HepG2 (cell line): ENCODE data around the gene HMCN1. TPM values are rescaled to one million over a fixed set of nuclear protein-coding genes. Genes with fewer than 3 reads are reported as not detected.

Source experiments
- ATAC-seq: fragments of 200-7000 bp; cut with Tn5 transposase; 3 replicates; pipeline ENCODE4 v1.9.1; 2020; ENCODE audit warnings: mild to moderate bottlenecking, moderate library complexity
- BruUV-seq: library from RNA; stranded (reverse); fragments of 400-500 nt; replicated peaks from 2 replicates; lab custom pipeline; 2021; lab: Mats Ljungman, UMichigan
- CTCF ChIA-PET: fragments of 300-600 bp; formaldehyde crosslinking; extraction: SDS; loops from one replicate; lab custom pipeline; 2021; ENCODE audit warnings: low total read pairs, inconsistent platforms, low intra/inter-chr PET ratio; lab: Yijun Ruan, JAX
- POLR2A ChIA-PET: fragments of 350-600 bp; sonication (Branson Sonifier 250); formaldehyde crosslinking; loops from one replicate; lab custom pipeline; 2020; ENCODE audit warnings: antibody characterized with exemption, inconsistent platforms; lab: Yijun Ruan, JAX
- DNase-seq: peaks from one replicate; pipeline ENCODE4 v3.0.0-alpha.2; 2015; ENCODE audit warnings: low spot score
- FAIRE-seq: peaks from 3 replicates; lab custom pipeline; 2011; peaks lifted over from hg19 to GRCh38; lab: Jason Lieb, UNC
- H2AFZ ChIP-seq: one replicate; pipeline ENCODE4 v1.6.1; 2011; ENCODE audit warnings: low read length, inconsistent platforms
- H3K27ac ChIP-seq: fragments of 300-600 bp; 3 replicates; pipeline ENCODE4 v1.8.0; 2011; ENCODE audit warnings: mixed run types, mild to moderate bottlenecking, mixed read lengths, low read length, inconsistent platforms; ENCODE audit not compliant: insufficient read depth; ENCODE audit errors: extremely low read length
- H3K27me3 ChIP-seq, 2 experiments: fragments of 200-600 bp in 1 of 2; 2 replicates in 1 of 2; 3 replicates in 1 of 2; pipeline versions ENCODE4 v1.6.0 to v1.8.0; 2011; ENCODE audit warnings: low read length in 2 of 2, mild to moderate bottlenecking in 2 of 2, moderate library complexity in 2 of 2, inconsistent platforms in 1 of 2; ENCODE audit not compliant: insufficient read depth in 2 of 2, control insufficient read depth in 1 of 2
- H3K36me3 ChIP-seq, 2 experiments: fragments of 200-600 bp in 1 of 2; replicated peaks in 1 of 2; 2 replicates in 1 of 2; 3 replicates in 1 of 2; pipeline versions ENCODE4 v1.5.1 to v1.8.0; 2011; ENCODE audit warnings: low read length in 2 of 2, inconsistent platforms in 1 of 2; ENCODE audit not compliant: insufficient read depth in 2 of 2, control insufficient read depth in 1 of 2
- H3K4me1 ChIP-seq: 2 replicates; pipeline ENCODE4 v1.5.1; 2012; ENCODE audit warnings: low read length, inconsistent platforms; ENCODE audit not compliant: insufficient read depth
- H3K4me2 ChIP-seq: 2 replicates; pipeline ENCODE4 v1.6.0; 2011; ENCODE audit warnings: low read depth, low read length, inconsistent platforms
- H3K4me3 ChIP-seq, 3 experiments: fragments of 200-600 bp in 1 of 3; sonication (generic), shearing (Covaris generic) in 1 of 3; replicated peaks in 1 of 3; 2 replicates each; pipeline ENCODE4 v1.5.1; 2011 to 2016; ENCODE audit warnings: low read length in 3 of 3, inconsistent platforms in 2 of 3, low read depth in 2 of 3, mild to moderate bottlenecking in 2 of 3, control low read depth in 1 of 3, mixed read lengths in 1 of 3; ENCODE audit not compliant: insufficient read depth in 1 of 3
- H3K79me2 ChIP-seq: one replicate; pipeline ENCODE4 v1.6.1; 2011; ENCODE audit warnings: low read length, inconsistent platforms; ENCODE audit not compliant: insufficient read depth
- H3K9ac ChIP-seq: 2 replicates; pipeline ENCODE4 v1.6.0; 2011; ENCODE audit warnings: mild to moderate bottlenecking, low read depth, low read length, inconsistent platforms; ENCODE audit not compliant: insufficient read depth
- H3K9me3 ChIP-seq: 2 replicates; pipeline ENCODE4 v1.5.1; 2012; ENCODE audit warnings: mild to moderate bottlenecking, low read length
- H4K20me1 ChIP-seq: 2 replicates; pipeline ENCODE4 v1.6.0; 2011; ENCODE audit warnings: inconsistent platforms, mild to moderate bottlenecking, low read length, moderate library complexity; ENCODE audit not compliant: insufficient read depth
- HOXA5 ChIP-seq: sonication (generic); formaldehyde crosslinking; IDR thresholded peaks from 2 replicates; pipeline ENCODE4 v1.4.0; 2020; ENCODE audit warnings: missing genetic modification reagents
- NFIB ChIP-seq: sonication (generic); formaldehyde crosslinking; IDR thresholded peaks from 2 replicates; pipeline ENCODE4 v1.9.0; 2021; ENCODE audit warnings: missing genetic modification reagents, mild to moderate bottlenecking, borderline replicate concordance
- NKX3-1 ChIP-seq: sonication (generic); formaldehyde crosslinking; IDR thresholded peaks from 2 replicates; pipeline ENCODE4 v1.5.0; 2020; ENCODE audit warnings: missing genetic modification reagents
- REXO4 ChIP-seq: sonication (generic); formaldehyde crosslinking; IDR thresholded peaks from 2 replicates; pipeline ENCODE4 v1.8.0; 2022; ENCODE audit warnings: missing genetic modification reagents, mild to moderate bottlenecking, borderline replicate concordance
- RFXAP ChIP-seq: sonication (generic); formaldehyde crosslinking; IDR thresholded peaks from 2 replicates; pipeline ENCODE4 v1.4.0; 2020; ENCODE audit warnings: missing genetic modification reagents, borderline replicate concordance
- TEAD2 ChIP-seq: sonication (generic); formaldehyde crosslinking; IDR thresholded peaks from 2 replicates; pipeline ENCODE4 v1.9.0; 2021; ENCODE audit warnings: missing genetic modification reagents
- U2AF2 ChIP-seq: fragments of 200-400 bp; formaldehyde crosslinking; IDR thresholded peaks from 2 replicates; pipeline ENCODE4 v1.6.1; 2017; ENCODE audit warnings: low read depth, mild to moderate bottlenecking, low read length
- YEATS4 ChIP-seq: sonication (generic); formaldehyde crosslinking; IDR thresholded peaks from 2 replicates; pipeline ENCODE4 v1.4.0; 2020; ENCODE audit warnings: missing genetic modification reagents, borderline replicate concordance
- ZBTB3 ChIP-seq: sonication (generic); formaldehyde crosslinking; IDR thresholded peaks from 2 replicates; pipeline ENCODE4 v1.4.0; 2020; ENCODE audit warnings: low read depth, mild to moderate bottlenecking, moderate library complexity, missing genetic modification reagents, borderline replicate concordance
- ZNF20 ChIP-seq: sonication (generic); formaldehyde crosslinking; IDR thresholded peaks from 2 replicates; pipeline ENCODE4 v1.4.0; 2020; ENCODE audit warnings: mild to moderate bottlenecking, moderate library complexity, missing genetic modification reagents
- ZNF530 ChIP-seq: sonication (generic); formaldehyde crosslinking; IDR thresholded peaks from 2 replicates; pipeline ENCODE4 v1.5.0; 2020; ENCODE audit warnings: low read depth, mild to moderate bottlenecking, missing genetic modification reagents
- ZNF557 ChIP-seq: sonication (generic); formaldehyde crosslinking; IDR thresholded peaks from 2 replicates; pipeline ENCODE4 v1.4.0; 2020; ENCODE audit warnings: missing genetic modification reagents
- ZNF773 ChIP-seq: sonication (generic); formaldehyde crosslinking; IDR thresholded peaks from 2 replicates; pipeline ENCODE4 v1.4.0; 2020; ENCODE audit warnings: missing genetic modification reagents, borderline replicate concordance
- WGBS: methylation state at CpG from one replicate; pipeline ENCODE4 v1.1.6; 2017; ENCODE audit warnings: low lambda C conversion rate; 5-methylcytosine and 5-hydroxymethylcytosine counted together
- in situ Hi-C: cut with HindIII; loops from 2 replicates; pipeline ENCODE4 v1.10.0; 2017; ENCODE audit warnings: low pct_unique_long_range_greater_than_20kb; ENCODE audit not compliant: extremely low pct_ligation_motif_present
- intact Hi-C: fragments of 100-400 bp; cut with micrococcal nuclease; formaldehyde crosslinking; loops from one replicate; pipeline ENCODE4 v1.10.0; 2022; ENCODE audit not compliant: unreplicated experiment
- polyA plus RNA-seq, 8 experiments: library from polyadenylated mRNA; depleted of rRNA in 3 of 8; stranded (reverse) in 7 of 8; unstranded in 1 of 8; fragments of >200 nt; fragmentation: Illumina TruSeq in 4 of 8; extraction: Trizol in 4 of 8; gene quantifications; 2 replicates each; pipeline versions ENCODE4 v1.2.1 to v1.2.3, GENCODE V29; 2011 to 2016; ENCODE audit warnings: low read depth in 4 of 8, missing spikeins in 1 of 8, mixed read lengths in 1 of 8; ENCODE audit not compliant: insufficient read depth in 1 of 8
- total RNA-seq, 5 experiments: library from RNA; depleted of rRNA; stranded (reverse); fragments of >200 nt; fragmentation: Illumina TruSeq; extraction: Trizol; gene quantifications; 2 replicates each; pipeline ENCODE4 v1.2.3, GENCODE V29; 2016; ENCODE audit warnings: low read depth in 1 of 5
- TF ChIP-seq, protein P1 (sequence below): sonication (generic); formaldehyde crosslinking; IDR thresholded peaks from 2 replicates; pipeline ENCODE4 v1.4.0; 2020; ENCODE audit warnings: mild to moderate bottlenecking, missing genetic modification reagents
- TF ChIP-seq, protein P2 (sequence below): sonication (generic); formaldehyde crosslinking; IDR thresholded peaks from 2 replicates; pipeline ENCODE4 v1.4.0; 2020; ENCODE audit warnings: missing genetic modification reagents

The HMCN1 gene
- total and polyA plus RNA-seq, 2 of the 13 experiments (the other 11 are each of a cell fraction or from before 2014, with no cell fraction given) = 0.03 TPM; not detected in 1

DNA sequence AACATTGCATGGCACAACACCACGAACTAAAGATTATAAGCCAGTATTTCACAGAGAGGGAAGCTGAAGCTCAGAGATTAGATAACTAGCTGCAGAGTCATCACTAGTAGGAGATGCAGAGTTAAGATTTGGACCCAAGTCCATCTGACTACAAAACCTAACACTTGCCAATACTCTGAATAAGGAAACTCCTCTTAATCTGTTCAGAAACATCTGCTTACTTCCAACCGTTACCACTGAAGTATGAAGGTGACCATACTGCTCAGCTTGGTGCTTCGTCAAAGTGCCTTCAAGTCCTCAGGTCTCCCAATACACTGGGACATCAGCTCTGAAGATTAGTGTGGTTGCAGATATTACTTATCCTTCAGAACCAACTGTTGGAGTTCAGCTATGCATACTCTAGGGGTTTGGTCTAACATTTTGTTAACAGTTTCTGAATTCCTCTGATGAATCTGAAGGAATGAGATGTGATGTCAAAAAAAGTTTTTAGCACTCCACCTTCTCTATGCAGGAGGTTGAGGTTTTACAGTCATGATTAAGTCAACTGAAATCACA is 461.3 kb downstream of the HMCN1 start:
- TF ChIP-seq YEATS4 (no peak), NKX3-1 (CRISPR knock-in tag) (no peak), REXO4 (no peak), TEAD2 (CRISPR knock-in tag) (no peak), ZNF530 (CRISPR knock-in tag) (no peak), NFIB (CRISPR knock-in tag) (no peak), RFXAP (CRISPR knock-in tag) (no peak), ZBTB3 (no peak), ZNF557 (no peak), ZNF20 (no peak), U2AF2 (no peak), ZNF773 (CRISPR knock-in tag) (no peak), HOXA5 (no peak)
- TF ChIP-seq, protein P1, sequence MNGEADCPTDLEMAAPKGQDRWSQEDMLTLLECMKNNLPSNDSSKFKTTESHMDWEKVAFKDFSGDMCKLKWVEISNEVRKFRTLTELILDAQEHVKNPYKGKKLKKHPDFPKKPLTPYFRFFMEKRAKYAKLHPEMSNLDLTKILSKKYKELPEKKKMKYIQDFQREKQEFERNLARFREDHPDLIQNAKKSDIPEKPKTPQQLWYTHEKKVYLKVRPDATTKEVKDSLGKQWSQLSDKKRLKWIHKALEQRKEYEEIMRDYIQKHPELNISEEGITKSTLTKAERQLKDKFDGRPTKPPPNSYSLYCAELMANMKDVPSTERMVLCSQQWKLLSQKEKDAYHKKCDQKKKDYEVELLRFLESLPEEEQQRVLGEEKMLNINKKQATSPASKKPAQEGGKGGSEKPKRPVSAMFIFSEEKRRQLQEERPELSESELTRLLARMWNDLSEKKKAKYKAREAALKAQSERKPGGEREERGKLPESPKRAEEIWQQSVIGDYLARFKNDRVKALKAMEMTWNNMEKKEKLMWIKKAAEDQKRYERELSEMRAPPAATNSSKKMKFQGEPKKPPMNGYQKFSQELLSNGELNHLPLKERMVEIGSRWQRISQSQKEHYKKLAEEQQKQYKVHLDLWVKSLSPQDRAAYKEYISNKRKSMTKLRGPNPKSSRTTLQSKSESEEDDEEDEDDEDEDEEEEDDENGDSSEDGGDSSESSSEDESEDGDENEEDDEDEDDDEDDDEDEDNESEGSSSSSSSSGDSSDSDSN (CRISPR knock-in tag) = no peak
- TF ChIP-seq, protein P2, sequence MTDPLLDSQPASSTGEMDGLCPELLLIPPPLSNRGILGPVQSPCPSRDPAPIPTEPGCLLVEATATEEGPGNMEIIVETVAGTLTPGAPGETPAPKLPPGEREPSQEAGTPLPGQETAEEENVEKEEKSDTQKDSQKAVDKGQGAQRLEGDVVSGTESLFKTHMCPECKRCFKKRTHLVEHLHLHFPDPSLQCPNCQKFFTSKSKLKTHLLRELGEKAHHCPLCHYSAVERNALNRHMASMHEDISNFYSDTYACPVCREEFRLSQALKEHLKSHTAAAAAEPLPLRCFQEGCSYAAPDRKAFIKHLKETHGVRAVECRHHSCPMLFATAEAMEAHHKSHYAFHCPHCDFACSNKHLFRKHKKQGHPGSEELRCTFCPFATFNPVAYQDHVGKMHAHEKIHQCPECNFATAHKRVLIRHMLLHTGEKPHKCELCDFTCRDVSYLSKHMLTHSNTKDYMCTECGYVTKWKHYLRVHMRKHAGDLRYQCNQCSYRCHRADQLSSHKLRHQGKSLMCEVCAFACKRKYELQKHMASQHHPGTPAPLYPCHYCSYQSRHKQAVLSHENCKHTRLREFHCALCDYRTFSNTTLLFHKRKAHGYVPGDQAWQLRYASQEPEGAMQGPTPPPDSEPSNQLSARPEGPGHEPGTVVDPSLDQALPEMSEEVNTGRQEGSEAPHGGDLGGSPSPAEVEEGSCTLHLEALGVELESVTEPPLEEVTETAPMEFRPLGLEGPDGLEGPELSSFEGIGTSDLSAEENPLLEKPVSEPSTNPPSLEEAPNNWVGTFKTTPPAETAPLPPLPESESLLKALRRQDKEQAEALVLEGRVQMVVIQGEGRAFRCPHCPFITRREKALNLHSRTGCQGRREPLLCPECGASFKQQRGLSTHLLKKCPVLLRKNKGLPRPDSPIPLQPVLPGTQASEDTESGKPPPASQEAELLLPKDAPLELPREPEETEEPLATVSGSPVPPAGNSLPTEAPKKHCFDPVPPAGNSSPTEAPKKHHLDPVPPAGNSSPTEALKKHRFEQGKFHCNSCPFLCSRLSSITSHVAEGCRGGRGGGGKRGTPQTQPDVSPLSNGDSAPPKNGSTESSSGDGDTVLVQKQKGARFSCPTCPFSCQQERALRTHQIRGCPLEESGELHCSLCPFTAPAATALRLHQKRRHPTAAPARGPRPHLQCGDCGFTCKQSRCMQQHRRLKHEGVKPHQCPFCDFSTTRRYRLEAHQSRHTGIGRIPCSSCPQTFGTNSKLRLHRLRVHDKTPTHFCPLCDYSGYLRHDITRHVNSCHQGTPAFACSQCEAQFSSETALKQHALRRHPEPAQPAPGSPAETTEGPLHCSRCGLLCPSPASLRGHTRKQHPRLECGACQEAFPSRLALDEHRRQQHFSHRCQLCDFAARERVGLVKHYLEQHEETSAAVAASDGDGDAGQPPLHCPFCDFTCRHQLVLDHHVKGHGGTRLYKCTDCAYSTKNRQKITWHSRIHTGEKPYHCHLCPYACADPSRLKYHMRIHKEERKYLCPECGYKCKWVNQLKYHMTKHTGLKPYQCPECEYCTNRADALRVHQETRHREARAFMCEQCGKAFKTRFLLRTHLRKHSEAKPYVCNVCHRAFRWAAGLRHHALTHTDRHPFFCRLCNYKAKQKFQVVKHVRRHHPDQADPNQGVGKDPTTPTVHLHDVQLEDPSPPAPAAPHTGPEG (CRISPR knock-in tag) = no peak

More for the DNA sequence above, 461.3 kb downstream of the HMCN1 start:
- CTCF ChIA-PET = no interaction called here
- Histone ChIP-seq H3K36me3 (no peaks in the 10 kb centered on the region), H3K4me3 (no peak overlapping the region), H3K9me3 (no peaks in the 10 kb centered on the region), H3K9ac (no peak overlapping the region), H3K4me2 (no peak overlapping the region), H4K20me1 (no peaks in the 10 kb centered on the region), H3K4me1 (no peaks in the 10 kb centered on the region), H3K79me2 (no peaks in the 10 kb centered on the region), H3K27me3 (no peaks in the 10 kb centered on the region), H2AFZ (no peak overlapping the region), H3K27ac (no peak overlapping the region)
- in situ Hi-C loops = no loop called here
- intact Hi-C loops = no loop called here
- POLR2A ChIA-PET = no interaction called here
- BruUV-seq = no TSS peak
- WGBS = 3% methylated on average over 3 of the region's 3 CpGs
- ATAC-seq (no peak), FAIRE-seq (no peak), DNase-seq (no peak)
